ENCODE measurements around the gene IL10. TPM values are rescaled to one million over a fixed set of nuclear protein-coding genes. Genes with fewer than 3 reads are reported as not detected.

The IL10 gene
- total and polyA plus RNA-seq, 4 donors = 0.37 to 37.3 (median 2.9) TPM

DNA sequence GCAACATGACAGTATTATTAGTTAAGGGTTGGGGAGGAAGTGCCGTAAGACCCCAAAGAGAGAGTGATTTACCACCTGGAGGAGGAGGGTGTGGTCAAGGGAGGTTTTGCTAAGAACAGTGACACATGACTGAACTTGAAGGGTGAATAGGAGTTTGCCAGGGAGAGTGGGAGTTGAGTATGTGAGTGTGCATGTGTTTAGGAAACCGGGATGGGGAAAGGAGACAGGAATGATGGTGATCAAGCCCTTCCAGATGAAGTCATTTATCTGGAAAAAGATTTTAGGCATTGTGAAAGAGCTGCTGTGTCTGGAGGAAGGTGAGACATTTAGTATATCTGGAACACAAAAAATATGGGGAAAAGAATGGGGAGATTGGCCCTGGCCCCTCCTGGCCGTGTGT, 28.1 kb upstream of the IL10 start:
- Histone ChIP-seq H3K9me3 (ENCODE audit: control insufficient read depth in 4 of 4, insufficient read depth in 3 of 4, low read length in 3 of 4) (peaks cover 0 to 3% (median 0%) of the 10 kb centered on the region in 4 donors), H3K4me1 (ENCODE audit: control insufficient read depth in 5 of 5, insufficient read depth in 5 of 5, low read length in 5 of 5) (no peaks in the 10 kb centered on the region), H3K4me3 (no peak overlapping the region), H3K27me3 (ENCODE audit: control insufficient read depth in 3 of 3, insufficient read depth in 3 of 3, low read length in 2 of 3) (no peaks in the 10 kb centered on the region), H3K9ac (ENCODE audit: insufficient read depth in 1 of 2, low read length in 2 of 2) (no peak overlapping the region), H3K36me3 (ENCODE audit: control insufficient read depth in 4 of 4, insufficient read depth in 4 of 4, low read length in 4 of 4) (no peaks in the 10 kb centered on the region), H3K27ac (ENCODE audit: low read depth in 1 of 2, low read length in 1 of 2) (no peak overlapping the region)
- ATAC-seq (ENCODE audit: insufficient read depth, low FRiP score) = no peak
- no peak for TF ChIP-seq CTCF (IDR thresholded peaks at IDR 0.05; ENCODE audit: control extremely low read depth, extremely low read depth)
- 85 to 91% methylated on average over 3 of the region's 3 CpGs for WGBS, 2 donors
- DNase-seq = no peak

DNA sequence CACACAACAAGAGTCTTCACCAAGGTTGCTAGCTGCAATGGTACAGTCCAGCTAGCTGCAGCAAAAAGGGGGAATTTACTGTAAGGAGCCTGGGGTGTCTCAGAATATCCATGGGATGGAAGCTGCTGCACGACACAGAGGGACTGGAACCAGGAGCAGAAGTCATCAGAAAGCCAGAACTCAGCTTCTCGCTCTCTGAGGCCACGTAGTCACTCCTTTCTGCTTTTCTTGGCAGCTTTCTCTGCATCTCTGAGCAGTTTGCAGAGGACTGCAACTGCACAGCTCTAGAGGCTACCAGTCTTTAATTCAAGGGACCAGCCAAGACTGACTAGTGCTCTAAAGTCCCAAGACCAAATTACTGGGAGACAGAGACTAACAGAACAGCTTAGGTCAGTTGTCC, 27.0 kb upstream of the IL10 start:
- Histone ChIP-seq H3K4me1 (ENCODE audit: control insufficient read depth in 5 of 5, insufficient read depth in 5 of 5, low read length in 5 of 5) (no peaks in the 10 kb centered on the region), H3K36me3 (ENCODE audit: control insufficient read depth in 4 of 4, insufficient read depth in 4 of 4, low read length in 4 of 4) (no peaks in the 10 kb centered on the region), H3K27ac (ENCODE audit: low read depth in 1 of 2, low read length in 1 of 2) (no peak overlapping the region), H3K9me3 (ENCODE audit: control insufficient read depth in 4 of 4, insufficient read depth in 3 of 4, low read length in 3 of 4) (peaks cover 0 to 3% (median 0%) of the 10 kb centered on the region in 4 donors), H3K27me3 (ENCODE audit: control insufficient read depth in 3 of 3, insufficient read depth in 3 of 3, low read length in 2 of 3) (no peaks in the 10 kb centered on the region), H3K9ac (ENCODE audit: insufficient read depth in 1 of 2, low read length in 2 of 2) (no peak overlapping the region), H3K4me3 (no peak overlapping the region)
- WGBS, 2 donors = 86 to 94% methylated on average over 3 of the region's 3 CpGs
- TF ChIP-seq CTCF (IDR thresholded peaks at IDR 0.05; ENCODE audit: control extremely low read depth, extremely low read depth) = no peak
- ATAC-seq (ENCODE audit: insufficient read depth, low FRiP score) (no peak), DNase-seq (no peak)

- H3K36me3 ChIP-seq (ENCODE audit: control insufficient read depth in 4 of 4, insufficient read depth in 4 of 4, low read length in 4 of 4) = no peaks in the 10 kb centered on the region
- peaks cover 0 to 3% (median 0%) of the 10 kb centered on the region in 4 donors for H3K9me3 ChIP-seq (ENCODE audit: control insufficient read depth in 4 of 4, insufficient read depth in 3 of 4, low read length in 3 of 4)
- no peaks in the 10 kb centered on the region for H3K4me1 ChIP-seq (ENCODE audit: control insufficient read depth in 5 of 5, insufficient read depth in 5 of 5, low read length in 5 of 5)
- no peaks in the 10 kb centered on the region for H3K27me3 ChIP-seq (ENCODE audit: control insufficient read depth in 3 of 3, insufficient read depth in 3 of 3, low read length in 2 of 3)
- TF ChIP-seq CTCF (IDR thresholded peaks at IDR 0.05; ENCODE audit: control extremely low read depth, extremely low read depth) = no peak
- no peak overlapping the region for H3K4me3 ChIP-seq
- 84 to 89% methylated on average over 13 of the region's 13 CpGs for WGBS, 2 donors
- H3K9ac ChIP-seq (ENCODE audit: insufficient read depth in 1 of 2, low read length in 2 of 2) = no peak overlapping the region
- ATAC-seq (ENCODE audit: insufficient read depth, low FRiP score) = no peak
- H3K27ac ChIP-seq (ENCODE audit: low read depth in 1 of 2, low read length in 1 of 2) = no peak overlapping the region
- no peak for DNase-seq
These were observed 26.2 kb upstream of the IL10 start for GRCh38 chr1:206798384-206798996.

Measured in lung (tissue), 12 donors.